WTC11 (cell line): ENCODE data around the gene ZNF654. TPM values are rescaled to one million over a fixed set of nuclear protein-coding genes. Genes with fewer than 3 reads are reported as not detected.

Experiments used
- ATF1 ChIP-seq: sonication (generic); formaldehyde crosslinking; IDR thresholded peaks from 2 replicates; pipeline ENCODE4 v1.8.1; 2023; ENCODE audit warnings: mild to moderate bottlenecking, moderate library complexity, missing genetic modification reagents
- ATF6 ChIP-seq: sonication (generic); formaldehyde crosslinking; IDR thresholded peaks from 2 replicates; pipeline ENCODE4 v1.8.1; 2023; ENCODE audit warnings: mild to moderate bottlenecking, missing genetic modification reagents
- E2F1 ChIP-seq: sonication (generic); formaldehyde crosslinking; IDR thresholded peaks from 2 replicates; pipeline ENCODE4 v1.8.0; 2022; ENCODE audit warnings: mild to moderate bottlenecking, missing genetic modification reagents
- ELF4 ChIP-seq: sonication (generic); formaldehyde crosslinking; IDR thresholded peaks from 2 replicates; pipeline ENCODE4 v1.8.1; 2022; ENCODE audit warnings: low read depth, mild to moderate bottlenecking, moderate library complexity, missing genetic modification reagents
- FOXP1 ChIP-seq: sonication (generic); formaldehyde crosslinking; IDR thresholded peaks from 2 replicates; pipeline ENCODE4 v1.8.0; 2022; ENCODE audit warnings: missing genetic modification reagents, mild to moderate bottlenecking, moderate library complexity, borderline replicate concordance
- HMGA2 ChIP-seq: fragments of 250-450 bp; sonication (Bioruptor Pico); IDR thresholded peaks from 2 replicates; pipeline ENCODE4 v1.4.0; 2021; ENCODE audit warnings: mild to moderate bottlenecking, moderate library complexity
- HMGXB4 ChIP-seq: sonication (generic); formaldehyde crosslinking; IDR thresholded peaks from 2 replicates; pipeline ENCODE4 v1.8.1; 2023; ENCODE audit warnings: mild to moderate bottlenecking, moderate library complexity, missing genetic modification reagents
- IRF1 ChIP-seq: sonication (generic); formaldehyde crosslinking; IDR thresholded peaks from 2 replicates; pipeline ENCODE4 v1.8.0; 2023; ENCODE audit warnings: missing genetic modification reagents
- MLX ChIP-seq: sonication (generic); formaldehyde crosslinking; IDR thresholded peaks from 2 replicates; pipeline ENCODE4 v1.8.1; 2023; ENCODE audit warnings: mild to moderate bottlenecking, missing genetic modification reagents, moderate library complexity
- NFE2L1 ChIP-seq: sonication (generic); formaldehyde crosslinking; IDR thresholded peaks from 2 replicates; pipeline ENCODE4 v1.8.1; 2023; ENCODE audit warnings: missing genetic modification reagents
- NFYB ChIP-seq: sonication (generic); formaldehyde crosslinking; conservative IDR thresholded peaks from 2 replicates; pipeline ENCODE4 v1.8.0; 2022; ENCODE audit warnings: low read depth, missing genetic modification reagents
- OVOL2 ChIP-seq: fragments of 250-450 bp; sonication (Bioruptor Pico); IDR thresholded peaks from 2 replicates; pipeline ENCODE4 v1.9.0; 2021; ENCODE audit warnings: mild to moderate bottlenecking, borderline replicate concordance
- PRDM15 ChIP-seq: sonication (generic); formaldehyde crosslinking; IDR thresholded peaks from 2 replicates; pipeline ENCODE4 v1.8.0; 2022; ENCODE audit warnings: missing genetic modification reagents
- SMAD4 ChIP-seq: sonication (generic); formaldehyde crosslinking; IDR thresholded peaks from 2 replicates; pipeline ENCODE4 v1.8.0; 2022; ENCODE audit warnings: mild to moderate bottlenecking, missing genetic modification reagents
- USF2 ChIP-seq: sonication (generic); formaldehyde crosslinking; IDR thresholded peaks from 2 replicates; pipeline ENCODE4 v1.8.1; 2023; ENCODE audit warnings: mild to moderate bottlenecking, missing genetic modification reagents, moderate library complexity
- ZBTB21 ChIP-seq: sonication (generic); formaldehyde crosslinking; IDR thresholded peaks from 2 replicates; pipeline ENCODE4 v1.8.1; 2023; ENCODE audit warnings: mild to moderate bottlenecking, missing genetic modification reagents, borderline replicate concordance
- ZMAT4 ChIP-seq: fragments of 250-450 bp; sonication (Bioruptor Pico); IDR thresholded peaks from 2 replicates; pipeline ENCODE4 v1.9.0; 2021; ENCODE audit warnings: mild to moderate bottlenecking
- total RNA-seq: library from RNA; stranded (reverse); gene quantifications from 3 replicates; pipeline ENCODE4 v1.2.3, GENCODE V29; 2021

The ZNF654 gene
- total RNA-seq, 1 experiment from 2014 or later = 7.0 TPM

GRCh38 chr3:88188436-88188835 lies 129.4 kb downstream of the ZNF654 start (continued):
- TF ChIP-seq PRDM15 = no peak
- no peak for TF ChIP-seq NFE2L1 (CRISPR knock-in tag)
- no peak for TF ChIP-seq SMAD4 (CRISPR knock-in tag)
- no peak for TF ChIP-seq E2F1 (CRISPR knock-in tag)
- TF ChIP-seq FOXP1 (CRISPR knock-in tag) = no peak
- TF ChIP-seq ATF1 (CRISPR knock-in tag) = no peak
- no peak for TF ChIP-seq ZMAT4 (CRISPR knock-in tag)
- no peak for TF ChIP-seq MLX (CRISPR knock-in tag)
- TF ChIP-seq HMGXB4 (CRISPR knock-in tag) = no peak
- no peak for TF ChIP-seq IRF1
- no peak for TF ChIP-seq ELF4 (CRISPR knock-in tag)
- no peak for TF ChIP-seq ZBTB21 (CRISPR knock-in tag)
- no peak for TF ChIP-seq HMGA2
- TF ChIP-seq USF2 (CRISPR knock-in tag) = no peak
- TF ChIP-seq NFYB = no peak
- no peak for TF ChIP-seq OVOL2 (CRISPR knock-in tag)
- TF ChIP-seq ATF6 (CRISPR knock-in tag) = no peak
